GM18858 (cell line): ENCODE data around the gene CIDEA.
"Not testable (repeated sequence)": the region's sequence is repeated elsewhere in the genome, so short reads cannot be mapped to it uniquely, and the experiment has no call there.

Experiments
- ATAC-seq: cut with Tn5 transposase; IDR thresholded peaks from one replicate; pipeline ENCODE4 v1.9.1; 2021; ENCODE audit not compliant: unreplicated experiment

The CIDEA gene, protein sequence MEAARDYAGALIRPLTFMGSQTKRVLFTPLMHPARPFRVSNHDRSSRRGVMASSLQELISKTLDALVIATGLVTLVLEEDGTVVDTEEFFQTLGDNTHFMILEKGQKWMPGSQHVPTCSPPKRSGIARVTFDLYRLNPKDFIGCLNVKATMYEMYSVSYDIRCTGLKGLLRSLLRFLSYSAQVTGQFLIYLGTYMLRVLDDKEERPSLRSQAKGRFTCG

DNA sequence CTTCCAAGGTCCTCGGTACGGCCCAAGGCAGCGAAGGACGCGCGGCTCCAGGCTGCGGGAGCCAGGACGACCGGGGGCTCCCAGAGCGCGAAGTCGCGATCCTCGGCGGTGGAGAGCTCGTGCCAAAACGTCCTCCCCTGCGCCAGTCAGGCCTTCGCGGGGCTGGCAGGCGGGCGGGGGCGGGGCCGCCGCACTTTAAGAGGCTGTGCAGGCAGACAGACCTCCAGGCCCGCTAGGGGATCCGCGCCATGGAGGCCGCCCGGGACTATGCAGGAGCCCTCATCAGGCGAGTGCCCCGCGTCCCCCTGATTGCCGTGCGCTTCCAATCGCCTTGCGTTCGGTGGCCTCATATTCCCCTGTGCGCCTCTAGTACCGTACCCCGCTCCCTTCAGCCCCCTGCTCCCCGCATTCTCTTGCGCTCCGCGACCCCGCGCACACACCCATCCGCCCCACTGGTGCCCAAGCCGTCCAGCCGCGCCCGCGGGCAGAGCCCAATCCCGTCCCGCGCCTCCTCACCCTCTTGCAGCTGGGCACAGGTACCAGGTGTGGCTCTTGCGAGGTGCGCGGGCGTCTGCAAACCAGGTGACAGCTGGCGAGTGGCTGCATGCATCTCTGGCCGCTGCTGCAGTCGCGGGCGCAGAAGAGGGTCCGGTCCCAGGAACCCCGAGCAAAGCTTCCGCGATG is at the start of gene CIDEA:
Gene CIDEA, plus strand, starts transcription at position 226 of the 684 bp plus-strand sequence. Its CDS starts 23 bp downstream, at position 249.
- ATAC-seq = no peak

- not testable (repeated sequence) for ATAC-seq
Observed at GRCh38 chr18:12208296-12209153, 45.6 kb upstream of the CIDEA start.

DNA sequence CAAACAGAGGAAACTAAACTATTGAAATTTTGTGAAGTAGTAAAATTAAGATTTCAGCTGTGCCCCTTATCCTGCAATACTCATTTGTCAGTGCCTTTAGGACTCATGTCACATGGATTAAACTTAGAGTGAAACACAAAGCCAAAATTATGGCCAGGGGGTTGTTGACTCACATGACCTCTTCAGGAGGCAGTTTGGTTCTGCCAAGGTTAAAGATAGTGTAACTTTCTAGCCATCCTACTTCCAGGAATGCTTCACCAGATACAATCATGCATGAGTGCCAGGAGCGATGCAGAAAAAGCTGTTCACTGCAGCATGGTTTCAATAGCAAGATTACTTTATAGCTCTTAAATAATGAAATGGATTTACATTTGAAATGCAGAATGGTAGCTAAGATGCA is 41.9 kb upstream of the CIDEA start:
- not testable (repeated sequence) for ATAC-seq

GRCh38 chr18:12214296-12215005 is 39.7 kb upstream of the CIDEA start:
- ATAC-seq = not testable (repeated sequence)

- ATAC-seq = not testable (repeated sequence)
Observed at GRCh38 chr18:12216471-12216870, 37.7 kb upstream of the CIDEA start.

DNA sequence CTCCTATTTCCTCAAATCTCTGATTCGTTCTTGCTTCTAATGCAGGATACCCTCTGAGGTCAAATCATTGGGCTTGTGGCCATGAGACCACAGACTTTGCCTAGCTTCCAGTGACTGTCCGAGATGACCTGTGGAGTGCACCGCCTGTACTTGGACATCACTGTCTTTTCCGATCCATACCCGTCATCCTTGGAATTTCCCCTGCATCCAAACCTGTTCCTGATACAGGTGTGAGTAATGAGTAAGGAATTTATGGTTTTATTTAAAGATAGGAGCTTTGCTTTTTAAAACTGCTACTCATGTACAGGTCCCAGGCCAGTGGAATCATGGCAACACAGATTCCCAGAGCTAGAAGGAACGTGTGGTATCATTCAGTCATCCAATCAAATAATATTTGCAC is 35.6 kb upstream of the CIDEA start:
- not testable (repeated sequence) for ATAC-seq

DNA sequence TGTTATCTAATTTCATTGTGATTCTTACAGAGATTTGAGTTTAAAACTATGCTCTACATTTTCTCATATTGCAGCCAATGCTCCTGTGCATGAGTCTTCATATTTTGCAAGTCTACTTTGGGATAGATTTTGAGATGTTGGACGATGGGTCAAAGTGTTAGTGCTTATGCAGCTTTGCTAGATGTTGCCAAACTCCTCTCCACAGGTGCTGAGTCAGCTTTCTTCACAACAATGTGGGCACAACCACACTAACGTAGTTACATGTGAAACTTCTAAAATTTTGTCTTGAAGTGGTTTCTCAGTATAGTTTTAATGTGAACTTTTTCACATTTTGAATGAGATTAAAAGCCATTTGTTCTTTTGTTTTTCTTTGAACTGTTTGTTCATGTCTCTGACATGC is 32.1 kb upstream of the CIDEA start:
- ATAC-seq = not testable (repeated sequence)

DNA sequence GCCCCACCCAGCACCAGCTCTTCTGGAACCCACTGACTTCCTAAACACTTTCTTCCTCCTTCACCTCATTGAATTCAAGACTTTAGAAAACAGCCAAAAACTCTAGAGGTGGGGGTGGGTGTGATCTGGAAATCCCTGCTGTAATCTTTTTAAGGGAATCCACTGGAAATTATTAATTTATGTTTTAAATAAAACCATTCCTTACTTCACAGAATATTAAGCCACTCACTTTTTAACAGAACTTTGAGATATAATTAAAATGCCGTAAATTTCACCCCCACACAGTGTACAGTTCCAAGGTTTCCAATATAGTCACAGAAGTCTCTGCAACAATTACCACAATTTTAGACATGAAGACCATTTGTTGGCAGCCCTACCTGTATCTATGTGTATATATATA is 30.8 kb upstream of the CIDEA start:
- ATAC-seq = not testable (repeated sequence)

GRCh38 chr18:12226807-12227206 is 27.4 kb upstream of the CIDEA start:
- ATAC-seq = not testable (repeated sequence)

GRCh38 chr18:12227399-12228186 is 26.6 kb upstream of the CIDEA start:
- not testable (repeated sequence) for ATAC-seq

DNA sequence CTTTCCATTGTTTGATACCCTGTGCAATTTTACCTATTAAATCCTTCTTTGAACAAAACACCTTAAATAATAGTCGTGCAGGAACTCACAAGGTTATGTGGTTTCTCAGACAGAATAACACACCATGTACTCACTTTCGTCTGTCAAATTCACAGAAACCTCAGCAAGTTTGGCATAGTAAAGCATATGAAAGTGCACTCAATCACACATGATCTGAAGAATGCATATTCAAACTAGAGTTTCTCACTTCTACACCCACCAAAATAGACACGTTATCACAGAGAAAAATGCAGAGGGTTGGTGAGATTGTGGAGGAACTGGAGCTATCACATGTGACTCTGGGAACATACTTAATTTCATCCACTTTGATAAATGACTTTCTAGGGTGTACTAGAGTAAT is 25.9 kb upstream of the CIDEA start:
- ATAC-seq = not testable (repeated sequence)

- not testable (repeated sequence) for ATAC-seq
Observed at GRCh38 chr18:12230561-12230960, 23.6 kb upstream of the CIDEA start.

- ATAC-seq = no peak
Observed at GRCh38 chr18:12231040-12231882, 22.9 kb upstream of the CIDEA start.

- no peak for ATAC-seq
Observed at GRCh38 chr18:12231986-12232385, 22.2 kb upstream of the CIDEA start.

DNA sequence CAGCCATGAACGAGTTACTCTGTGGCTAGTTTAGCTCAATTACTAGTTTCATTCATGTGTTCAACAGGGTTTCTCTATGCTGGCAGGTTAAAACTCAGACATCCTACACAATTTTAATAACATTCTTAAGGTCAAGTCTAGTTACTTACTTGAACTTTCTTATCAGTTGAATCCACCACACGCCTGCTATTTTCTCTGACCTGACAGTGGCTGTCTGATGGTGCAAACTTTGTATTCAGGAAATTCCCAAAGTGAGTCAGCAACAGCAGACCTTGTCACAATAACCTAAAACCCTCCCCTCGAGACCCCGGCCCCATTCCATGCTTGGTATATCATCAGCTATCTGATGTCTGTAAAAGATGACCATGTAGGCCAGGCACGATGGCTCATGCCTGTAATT is 20.8 kb upstream of the CIDEA start:
- no peak for ATAC-seq

DNA sequence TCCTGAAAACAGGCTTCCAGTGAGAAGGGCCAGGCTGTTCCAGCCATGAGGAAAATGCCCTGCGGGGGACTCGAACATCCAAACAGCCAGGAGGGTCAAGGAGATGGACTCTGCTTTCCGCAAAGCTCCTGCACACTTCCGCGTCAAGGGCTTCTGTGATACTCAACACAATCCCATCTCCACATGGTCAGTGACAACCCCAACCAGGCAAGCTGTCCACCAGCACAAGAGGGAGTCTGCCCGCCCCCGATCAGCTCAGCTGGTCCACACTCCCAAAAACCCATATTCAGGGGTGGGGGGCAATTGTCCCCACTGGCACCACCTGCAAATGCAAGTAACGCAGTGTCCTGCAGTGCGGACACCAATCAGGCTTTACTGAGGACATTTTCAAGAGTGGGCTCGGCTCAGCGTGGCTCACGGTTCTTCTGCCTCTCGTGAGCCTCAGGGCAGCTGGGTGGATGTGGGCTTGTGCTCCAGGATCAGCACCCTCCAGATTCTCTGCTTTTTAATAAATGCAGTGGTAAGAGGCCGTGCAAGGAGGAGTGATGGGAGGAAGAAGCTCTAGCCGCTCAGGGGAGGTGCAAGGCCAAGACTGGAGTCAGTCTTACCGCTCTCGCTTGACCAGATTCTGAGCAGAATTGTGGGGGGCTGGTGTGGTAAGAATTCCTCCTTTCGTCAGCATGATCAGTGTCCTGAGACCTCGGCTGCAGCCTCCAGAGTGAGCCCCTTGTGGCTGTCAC is 19.5 kb upstream of the CIDEA start:
- no peak for ATAC-seq

DNA sequence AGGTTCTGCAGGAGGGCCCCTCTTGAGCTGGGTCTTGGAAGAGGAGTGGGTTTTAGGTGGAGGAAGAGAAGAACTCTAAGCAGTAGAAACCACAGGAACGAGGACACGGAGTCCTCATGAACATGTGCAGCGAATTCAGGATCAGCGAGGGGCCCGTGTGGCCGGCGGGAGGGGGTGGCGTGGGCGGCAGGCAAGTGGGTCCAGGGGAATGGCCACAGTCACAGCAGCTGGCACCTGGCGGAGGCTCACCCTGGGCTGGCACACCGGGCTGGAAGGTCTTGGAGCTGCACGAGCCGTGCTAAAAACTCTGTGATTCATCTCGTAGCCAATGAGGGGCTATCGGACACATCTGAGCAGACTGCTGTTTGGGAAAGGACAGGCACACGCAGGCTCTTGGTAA is 18.0 kb upstream of the CIDEA start:
- no peak for ATAC-seq

DNA sequence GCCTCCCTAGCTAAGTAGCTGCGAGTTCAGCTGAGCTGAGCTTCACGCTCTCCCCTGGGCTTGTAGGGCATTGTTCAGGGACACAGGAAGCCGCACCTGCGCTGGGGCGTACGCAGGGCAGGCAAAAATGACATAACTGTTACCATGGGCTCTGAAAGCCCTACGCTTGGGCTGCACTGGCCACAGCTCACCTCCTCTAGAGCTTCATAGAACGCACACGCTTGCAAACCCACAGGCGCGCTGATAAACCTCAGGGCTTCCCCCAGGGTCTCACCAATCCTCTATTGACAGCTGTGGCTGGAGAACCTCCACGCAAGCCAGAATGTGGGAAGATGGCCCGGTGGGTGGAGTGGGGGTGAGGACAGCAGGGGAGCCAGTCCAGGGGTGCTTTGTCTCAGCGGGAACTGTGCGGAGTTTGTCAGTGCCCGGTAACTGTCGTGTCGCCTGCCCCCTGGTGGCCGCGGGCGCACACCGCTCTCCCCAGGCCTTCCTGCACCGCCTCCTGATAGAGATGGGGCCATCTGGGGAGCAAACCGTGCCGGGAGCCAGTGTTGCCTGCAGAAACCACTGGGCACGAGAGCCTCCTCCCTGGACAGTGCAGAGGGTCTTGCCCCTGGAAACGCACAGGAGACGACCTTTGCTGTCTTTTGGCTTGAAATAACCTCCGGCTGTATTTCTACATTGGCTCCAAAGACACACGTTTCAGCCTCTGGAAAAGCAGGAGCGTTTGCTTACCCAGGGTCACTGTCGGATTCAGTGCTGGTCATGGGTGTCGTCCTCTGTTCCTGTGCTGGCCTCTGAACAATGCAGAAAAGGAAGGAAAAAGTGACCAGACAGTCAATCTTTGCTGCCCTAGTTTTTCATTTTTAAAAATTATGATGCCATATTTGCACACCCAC is 17.0 kb upstream of the CIDEA start:
- ATAC-seq = no peak
